ENCODE data around the gene HHLA2.

HHLA2 gene

GRCh38 chr3:108295421-108296175 is 750 bp upstream of the HHLA2 start:
- TF ChIP-seq MYC (IDR thresholded peaks at IDR 0.05; ENCODE audit: low read depth, low read length) (no peak), POLR2A (IDR thresholded peaks at IDR 0.05; ENCODE audit: extremely low read depth, insufficient read length) (no peak), CTCF (IDR thresholded peaks at IDR 0.05; ENCODE audit: low read depth, low read length) (no peak)
- TF ChIP-seq, protein P1, sequence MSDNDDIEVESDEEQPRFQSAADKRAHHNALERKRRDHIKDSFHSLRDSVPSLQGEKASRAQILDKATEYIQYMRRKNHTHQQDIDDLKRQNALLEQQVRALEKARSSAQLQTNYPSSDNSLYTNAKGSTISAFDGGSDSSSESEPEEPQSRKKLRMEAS (IDR thresholded peaks at IDR 0.05; ENCODE audit: low read depth, low read length) = no peak
- no peak overlapping the region for H3K4me3 ChIP-seq (ENCODE audit: low read depth, low read length)
- DNase-seq (ENCODE audit: low read depth) = no peak

DNA sequence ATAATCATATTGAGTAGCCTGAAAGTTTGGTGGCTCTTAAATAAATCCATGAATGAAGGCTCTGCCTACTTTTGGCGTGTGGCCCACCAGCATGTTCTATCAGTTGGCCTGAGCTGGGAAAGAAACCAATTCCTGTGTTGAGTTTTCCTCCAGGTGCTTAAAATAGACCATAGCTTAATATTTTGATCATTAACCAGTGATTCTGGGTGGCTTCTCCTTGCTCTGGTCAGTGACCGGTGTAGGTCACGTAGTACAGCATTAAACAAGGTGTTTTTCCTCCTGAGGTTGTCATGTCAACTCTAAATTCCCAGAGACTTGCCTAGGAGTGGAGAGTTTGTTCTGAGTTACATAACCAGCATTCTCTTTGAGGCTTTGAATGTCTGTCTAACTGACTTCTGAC is 1.3 kb downstream of the HHLA2 start:
- TF ChIP-seq POLR2A (IDR thresholded peaks at IDR 0.05; ENCODE audit: extremely low read depth, insufficient read length) = no peak
- H3K4me3 ChIP-seq (ENCODE audit: low read depth, low read length) = no peak overlapping the region
- DNase-seq (ENCODE audit: low read depth) = no peak

DNA sequence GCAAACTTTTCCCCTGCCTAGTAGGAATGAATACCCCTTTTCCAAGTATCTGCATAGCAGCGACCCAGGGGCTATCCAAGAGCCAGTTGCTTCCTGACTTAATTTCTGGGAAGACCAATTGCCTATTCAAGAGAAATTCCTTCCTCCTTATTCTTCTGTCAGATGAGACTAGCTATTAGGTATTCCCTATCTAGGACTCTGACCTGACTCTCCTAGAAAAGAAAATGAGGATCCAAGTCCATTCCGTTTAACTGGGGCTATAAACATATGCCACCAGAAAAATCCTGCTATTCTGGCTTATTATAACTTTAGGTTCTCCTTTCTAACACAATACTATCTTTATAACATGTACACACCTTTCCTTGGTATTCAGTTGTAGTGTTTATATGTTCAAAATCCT is 1.7 kb downstream of the HHLA2 start:
- no peak overlapping the region for H3K4me3 ChIP-seq (ENCODE audit: low read depth, low read length)
- DNase-seq (ENCODE audit: low read depth) = no peak
- TF ChIP-seq CTCF (IDR thresholded peaks at IDR 0.05; ENCODE audit: low read depth, low read length) = no peak
- no peak for TF ChIP-seq POLR2A (IDR thresholded peaks at IDR 0.05; ENCODE audit: extremely low read depth, insufficient read length)
- TF ChIP-seq, protein P1 (IDR thresholded peaks at IDR 0.05; ENCODE audit: low read depth, low read length) = no peak
- TF ChIP-seq MYC (IDR thresholded peaks at IDR 0.05; ENCODE audit: low read depth, low read length) = no peak

DNA sequence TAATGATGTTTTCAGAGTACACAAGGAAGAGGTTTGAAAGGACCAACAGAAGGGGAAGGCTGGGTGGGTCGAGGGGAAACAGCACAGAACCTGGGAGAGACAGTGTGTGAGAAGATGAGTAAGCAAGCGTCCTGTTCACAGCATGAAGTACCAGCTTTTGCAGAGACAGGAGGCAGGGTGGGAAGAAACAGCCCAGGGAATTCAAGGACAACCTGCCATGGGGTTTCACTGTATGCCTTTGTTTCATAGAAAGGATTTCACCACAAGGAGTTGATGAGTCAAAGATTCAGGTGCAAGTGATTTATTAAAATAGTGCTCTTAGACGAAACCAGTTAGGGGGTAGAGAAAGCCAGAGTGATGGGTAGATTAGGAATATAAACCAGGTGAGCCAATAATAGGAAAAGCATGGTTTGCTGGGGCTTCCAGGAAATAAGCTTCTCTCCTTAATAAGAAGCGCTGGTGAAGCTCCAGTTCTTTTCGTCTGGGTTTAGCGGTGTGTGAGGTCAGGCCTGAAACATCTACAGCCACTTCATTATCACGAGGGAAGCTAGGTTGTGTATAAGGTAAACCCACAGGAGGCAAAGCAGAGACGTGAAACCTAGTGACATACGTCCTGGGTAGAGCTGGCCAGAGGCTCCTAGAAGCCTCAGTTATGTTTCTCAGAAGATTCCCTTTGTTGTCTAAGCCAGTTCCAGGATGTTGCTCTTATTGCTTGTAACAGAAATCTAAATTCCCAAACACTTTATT is 3.9 kb downstream of the HHLA2 start:
- TF ChIP-seq POLR2A (IDR thresholded peaks at IDR 0.05; ENCODE audit: extremely low read depth, insufficient read length) = no peak
- TF ChIP-seq MYC (IDR thresholded peaks at IDR 0.05; ENCODE audit: low read depth, low read length) = no peak
- TF ChIP-seq, protein P1 (IDR thresholded peaks at IDR 0.05; ENCODE audit: low read depth, low read length) = no peak
- TF ChIP-seq CTCF (IDR thresholded peaks at IDR 0.05; ENCODE audit: low read depth, low read length) = no peak
- no peak for DNase-seq (ENCODE audit: low read depth)
- H3K4me3 ChIP-seq (ENCODE audit: low read depth, low read length) = no peak overlapping the region

GRCh38 chr3:108301695-108302404 is 5.5 kb downstream of the HHLA2 start:
- DNase-seq (ENCODE audit: low read depth) = peak; percentile 53
- no peak for TF ChIP-seq POLR2A (IDR thresholded peaks at IDR 0.05; ENCODE audit: extremely low read depth, insufficient read length)
- no peak for TF ChIP-seq CTCF (IDR thresholded peaks at IDR 0.05; ENCODE audit: low read depth, low read length)
- no peak overlapping the region for H3K4me3 ChIP-seq (ENCODE audit: low read depth, low read length)

DNA sequence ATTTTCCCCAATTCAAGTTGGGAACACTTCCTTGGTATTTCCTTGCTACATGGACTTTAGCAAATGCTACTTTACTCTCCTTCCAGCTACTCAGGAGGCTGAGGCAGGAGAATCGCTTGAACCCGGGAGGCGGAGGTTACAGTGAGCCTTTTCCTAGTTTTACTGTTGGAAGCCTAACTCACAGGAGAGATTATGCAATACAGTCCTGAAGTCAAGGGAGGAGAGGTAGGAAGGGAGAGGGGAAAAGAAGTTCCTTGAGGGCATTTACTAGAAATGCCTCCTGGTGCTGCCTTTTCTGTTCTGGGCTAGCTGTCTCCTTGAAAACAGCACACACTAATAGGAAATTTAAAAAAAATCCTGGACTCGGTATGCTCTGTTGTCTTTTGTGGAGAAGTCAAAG is 6.2 kb downstream of the HHLA2 start:
- no peak for TF ChIP-seq POLR2A (IDR thresholded peaks at IDR 0.05; ENCODE audit: extremely low read depth, insufficient read length)
- TF ChIP-seq, protein P1 (IDR thresholded peaks at IDR 0.05; ENCODE audit: low read depth, low read length) = no peak
- no peak for TF ChIP-seq MYC (IDR thresholded peaks at IDR 0.05; ENCODE audit: low read depth, low read length)
- no peak for TF ChIP-seq CTCF (IDR thresholded peaks at IDR 0.05; ENCODE audit: low read depth, low read length)
- DNase-seq (ENCODE audit: low read depth) = no peak
- no peak overlapping the region for H3K4me3 ChIP-seq (ENCODE audit: low read depth, low read length)

All from NB4 (cell line).